ENCODE data around the gene WDR5B. TPM values are rescaled to one million over a fixed set of nuclear protein-coding genes. Genes with fewer than 3 reads are reported as not detected.
"Not testable (repeated sequence)": the region's sequence is repeated elsewhere in the genome, so short reads cannot be mapped to it uniquely, and the experiment has no call there.

Gene WDR5B
- 4.3 and 5.6 TPM in 2 replicates for total RNA-seq

DNA sequence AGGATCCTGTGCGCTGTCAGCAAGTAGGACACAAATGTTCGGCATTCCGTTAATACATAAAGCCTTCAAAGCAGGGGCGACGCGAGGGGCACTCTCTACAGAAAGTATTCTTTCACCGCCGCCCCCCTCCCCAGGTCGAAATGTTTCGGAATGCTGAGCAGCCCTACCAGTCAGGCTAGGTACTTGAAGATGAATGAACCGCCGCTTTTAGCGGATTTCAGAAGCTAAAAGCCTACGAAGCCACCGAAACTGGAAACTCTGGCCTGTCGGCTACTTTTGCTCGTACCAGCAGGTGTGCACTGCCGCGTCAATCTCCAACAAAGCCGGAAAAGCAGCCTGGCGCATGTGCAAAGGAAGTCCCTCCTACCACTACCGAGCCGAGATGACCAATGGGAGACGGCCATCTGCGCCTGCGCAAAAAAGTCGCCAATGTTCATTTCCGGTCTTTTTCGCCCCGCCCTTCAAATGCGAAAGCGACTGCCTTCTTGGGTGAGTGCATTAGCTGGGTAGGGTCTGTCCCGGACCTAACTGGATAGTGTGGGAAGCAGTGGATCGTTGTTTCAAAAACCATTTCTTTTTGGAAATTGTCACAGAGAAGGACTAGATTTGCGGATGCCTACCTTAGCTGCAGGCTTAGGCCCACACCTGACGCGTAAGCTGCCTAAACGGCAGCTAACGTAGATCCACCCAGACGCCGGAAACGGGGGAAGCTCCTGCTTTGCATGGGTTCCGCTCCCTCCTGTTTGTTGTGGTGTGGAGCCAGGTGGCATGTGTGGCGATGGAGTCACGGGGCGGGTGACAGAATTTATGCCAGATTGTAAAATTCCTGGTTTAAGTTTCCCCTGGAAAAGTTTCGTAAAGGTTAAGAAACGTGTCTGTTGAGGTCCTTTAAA is at the start of gene WDR5B:
WDR5B (minus strand) TSS at position 301 of the 893 bp plus-strand sequence. CDS start 534 bp downstream, outside the sequence.
- Mint-ChIP-seq H3K36me3 (ENCODE audit: low read depth) (peaks cover 24% of the 10 kb centered on the region), H3K9me3 (no peaks in the 10 kb centered on the region), H3K27me3 (ENCODE audit: insufficient read depth) (no peaks in the 10 kb centered on the region), H3K4me3 (peak within 1 kb of the TSS; percentile 98), H3K4me1 (ENCODE audit: low read depth) (peaks cover 48% of the 10 kb centered on the region), H3K27ac (peak within 1 kb of the TSS; percentile 99)
- intact Hi-C loops (cut with micrococcal nuclease), result loop anchor here (1.0 to 10.0 kb wide), 13 partner anchors 21 to 870 kb away; partner anchors contain the start of genes DTX3L, EAF2, FAM162A and GOLGB1
- DNase-seq (ENCODE audit: low spot score), result peak; percentile 96

DNA sequence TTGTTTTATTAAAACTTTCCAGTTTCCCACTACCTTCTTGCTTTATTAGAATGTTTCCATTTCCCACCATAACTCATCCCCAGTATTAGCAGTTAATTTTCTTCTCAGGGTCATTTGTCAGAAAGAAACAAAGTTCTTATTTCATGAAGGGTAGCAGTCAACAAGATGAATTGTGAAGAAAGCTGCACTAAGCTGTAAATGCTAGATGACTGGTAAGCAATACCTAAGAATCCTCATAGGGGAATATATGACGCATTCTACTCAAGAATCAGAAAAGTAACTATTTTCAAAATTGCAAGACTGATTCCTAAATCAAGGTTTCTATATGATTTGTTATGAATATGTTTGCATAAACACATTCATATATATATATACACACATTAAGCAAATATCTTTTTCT is 48.8 kb upstream of the WDR5B start:
- Mint-ChIP-seq H3K36me3 (ENCODE audit: low read depth) (peaks cover 28% of the 10 kb centered on the region), H3K27ac (peak overlapping the region; percentile 3), H3K9me3 (no peaks in the 10 kb centered on the region), H3K27me3 (ENCODE audit: insufficient read depth) (no peaks in the 10 kb centered on the region), H3K4me3 (no peak overlapping the region), H3K4me1 (ENCODE audit: low read depth) (peaks cover 15% of the 10 kb centered on the region)
- intact Hi-C loops (cut with micrococcal nuclease), result loop anchor here (2.0 kb wide), 1 partner anchor 18 kb away; no protein-coding TSS in a partner anchor
- no peak for DNase-seq (ENCODE audit: low spot score)

DNA sequence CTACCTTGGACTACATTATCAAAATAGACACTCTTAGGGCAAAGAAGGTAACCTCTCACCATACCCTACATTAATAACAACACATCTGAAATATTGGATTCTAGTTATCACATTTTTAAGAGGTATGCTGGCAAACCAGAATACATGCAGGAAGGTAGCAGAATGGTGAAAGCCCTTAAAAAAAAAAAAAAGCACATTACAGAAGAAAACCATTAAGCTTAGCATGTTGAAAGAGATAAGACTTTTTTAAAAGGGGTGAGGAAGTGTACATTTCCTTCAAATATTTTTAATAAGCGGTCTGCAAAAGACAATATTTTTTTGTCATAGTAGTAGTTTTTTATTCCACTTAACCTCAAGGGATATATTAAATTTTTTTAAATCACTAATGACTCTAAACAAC is 46.5 kb upstream of the WDR5B start:
- Mint-ChIP-seq H3K27me3 (ENCODE audit: insufficient read depth) (no peaks in the 10 kb centered on the region), H3K9me3 (no peaks in the 10 kb centered on the region), H3K36me3 (ENCODE audit: low read depth) (peaks cover 38% of the 10 kb centered on the region), H3K4me1 (ENCODE audit: low read depth) (no peaks in the 10 kb centered on the region), H3K27ac (no peak overlapping the region), H3K4me3 (no peak overlapping the region)
- intact Hi-C loops (cut with micrococcal nuclease), result no loop called here
- no peak for DNase-seq (ENCODE audit: low spot score)

DNA sequence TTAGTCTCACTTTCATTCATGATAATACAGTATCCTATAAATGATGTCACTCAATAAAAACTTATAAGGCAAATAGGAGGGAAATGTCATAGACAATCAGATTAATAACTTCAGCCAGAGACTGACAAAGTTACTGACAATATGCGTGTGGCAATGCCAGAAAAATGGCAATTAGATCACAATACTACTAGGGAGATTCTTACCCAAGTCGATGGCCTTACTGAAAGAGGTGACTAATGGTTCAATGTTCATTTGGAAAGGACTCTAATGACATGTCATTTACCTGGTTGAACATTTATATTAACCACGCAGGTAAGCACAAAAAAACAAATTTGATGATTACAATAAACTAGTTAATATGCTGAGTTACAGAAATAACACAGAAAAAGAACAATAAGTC is 45.9 kb upstream of the WDR5B start:
- H3K4me3 Mint-ChIP-seq, result no peak overlapping the region
- intact Hi-C loops (cut with micrococcal nuclease), result no loop called here
- no peak for DNase-seq (ENCODE audit: low spot score)
- no peaks in the 10 kb centered on the region for H3K27me3 Mint-ChIP-seq (ENCODE audit: insufficient read depth)
- no peak overlapping the region for H3K27ac Mint-ChIP-seq
- no peaks in the 10 kb centered on the region for H3K9me3 Mint-ChIP-seq
- H3K36me3 Mint-ChIP-seq (ENCODE audit: low read depth), result peaks cover 37% of the 10 kb centered on the region
- no peaks in the 10 kb centered on the region for H3K4me1 Mint-ChIP-seq (ENCODE audit: low read depth)

DNA sequence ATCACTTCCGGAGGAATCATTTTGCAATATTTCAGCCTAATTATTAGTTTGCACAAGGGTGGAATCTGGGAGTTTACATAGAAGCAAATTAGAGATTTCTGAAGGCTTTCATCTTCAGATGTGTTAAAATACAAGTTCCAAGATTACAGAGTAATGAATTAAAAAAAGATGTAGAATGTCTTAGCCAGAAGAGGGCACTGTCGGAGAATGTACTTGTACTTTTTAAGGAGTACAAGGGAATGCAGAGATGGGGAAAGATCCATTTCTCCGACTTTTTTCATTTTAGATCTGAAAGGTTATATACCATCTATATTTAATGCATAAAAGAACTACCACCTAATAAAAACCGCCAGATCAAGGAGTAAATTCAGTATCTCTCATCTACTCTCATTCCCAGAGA is 43.1 kb upstream of the WDR5B start:
- Mint-ChIP-seq H3K27me3 (ENCODE audit: insufficient read depth) (no peaks in the 10 kb centered on the region), H3K36me3 (ENCODE audit: low read depth) (peaks cover 41% of the 10 kb centered on the region), H3K4me1 (ENCODE audit: low read depth) (no peaks in the 10 kb centered on the region), H3K4me3 (no peak overlapping the region), H3K27ac (no peak overlapping the region), H3K9me3 (no peaks in the 10 kb centered on the region)
- intact Hi-C loops (cut with micrococcal nuclease), result loop anchor here (1.0 to 2.0 kb wide), 3 partner anchors 56 to 220 kb away; partner anchors contain the start of gene KPNA1
- DNase-seq (ENCODE audit: low spot score), result no peak

DNA sequence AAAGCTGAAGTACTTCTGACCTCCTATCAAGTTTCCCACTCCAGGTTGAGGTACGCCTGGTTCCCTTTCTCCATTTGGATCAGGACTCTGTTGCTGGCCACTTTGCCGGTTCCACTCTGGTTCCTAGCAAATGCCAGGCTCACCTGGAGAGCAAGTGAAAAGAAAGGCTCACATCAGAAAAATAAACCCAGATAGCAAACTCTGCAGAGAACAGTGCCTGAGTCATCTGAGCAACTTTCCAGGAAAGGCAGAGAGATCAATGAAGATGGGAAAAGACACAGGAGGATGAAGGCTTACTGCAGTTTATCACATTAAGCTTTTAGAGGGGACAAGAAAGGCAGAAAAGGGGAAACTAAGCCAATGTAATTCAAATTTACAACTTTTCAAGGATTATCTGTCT is 41.8 kb upstream of the WDR5B start:
- no peaks in the 10 kb centered on the region for H3K9me3 Mint-ChIP-seq
- no peaks in the 10 kb centered on the region for H3K4me1 Mint-ChIP-seq (ENCODE audit: low read depth)
- intact Hi-C loops (cut with micrococcal nuclease), result loop anchor here (2.0 kb wide), 2 partner anchors 57 to 221 kb away; partner anchors contain the start of gene KPNA1
- DNase-seq (ENCODE audit: low spot score), result no peak
- H3K27ac Mint-ChIP-seq, result no peak overlapping the region
- peaks cover 41% of the 10 kb centered on the region for H3K36me3 Mint-ChIP-seq (ENCODE audit: low read depth)
- no peaks in the 10 kb centered on the region for H3K27me3 Mint-ChIP-seq (ENCODE audit: insufficient read depth)
- H3K4me3 Mint-ChIP-seq, result no peak overlapping the region

DNA sequence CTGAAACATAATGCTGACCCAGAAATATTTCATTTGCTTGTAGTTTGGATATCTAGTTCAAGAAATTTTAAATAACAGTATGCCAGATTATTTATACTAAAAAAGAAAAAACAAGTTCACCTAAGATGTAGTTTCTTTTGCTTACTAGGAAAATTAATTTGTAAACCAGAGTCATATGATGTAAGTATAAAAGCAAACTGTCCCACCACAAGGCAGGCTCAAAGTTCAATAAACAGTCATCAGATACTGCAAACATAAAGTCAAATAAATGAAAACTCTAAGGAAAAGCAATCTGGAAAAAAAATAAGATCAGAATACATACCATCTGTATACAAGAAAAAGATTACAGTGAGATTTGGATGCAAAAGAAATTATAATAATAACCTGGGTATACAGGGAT is 40.2 kb upstream of the WDR5B start:
- Mint-ChIP-seq H3K4me1 (ENCODE audit: low read depth) (no peaks in the 10 kb centered on the region), H3K27ac (no peak overlapping the region), H3K4me3 (no peak overlapping the region), H3K9me3 (no peaks in the 10 kb centered on the region), H3K36me3 (ENCODE audit: low read depth) (peaks cover 39% of the 10 kb centered on the region), H3K27me3 (ENCODE audit: insufficient read depth) (no peaks in the 10 kb centered on the region)
- DNase-seq (ENCODE audit: low spot score), result no peak
- intact Hi-C loops (cut with micrococcal nuclease), result no loop called here

DNA sequence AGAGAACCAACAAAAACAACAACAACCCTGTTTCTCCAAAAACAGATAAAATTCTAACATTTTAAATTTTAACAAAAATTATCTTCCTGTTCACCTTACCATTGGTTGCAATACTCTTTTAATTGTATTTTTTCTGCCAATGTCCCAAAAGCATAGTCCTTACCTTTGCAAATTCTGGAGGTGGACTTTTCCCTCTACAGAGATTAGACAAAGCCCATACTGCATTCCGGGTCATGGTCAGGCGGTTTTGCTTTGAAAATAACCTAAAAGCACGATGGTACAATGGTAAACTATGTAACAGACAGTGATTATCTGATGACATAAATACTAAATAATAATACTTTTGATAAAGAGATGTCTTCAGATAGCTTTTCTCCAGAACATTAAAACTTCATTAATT is 35.5 kb upstream of the WDR5B start:
- intact Hi-C loops (cut with micrococcal nuclease), result no loop called here
- no peak for DNase-seq (ENCODE audit: low spot score)
- no peak overlapping the region for H3K27ac Mint-ChIP-seq
- H3K36me3 Mint-ChIP-seq (ENCODE audit: low read depth), result peaks cover 49% of the 10 kb centered on the region
- no peaks in the 10 kb centered on the region for H3K27me3 Mint-ChIP-seq (ENCODE audit: insufficient read depth)
- peaks cover 8% of the 10 kb centered on the region for H3K9me3 Mint-ChIP-seq
- H3K4me1 Mint-ChIP-seq (ENCODE audit: low read depth), result no peaks in the 10 kb centered on the region
- no peak overlapping the region for H3K4me3 Mint-ChIP-seq

DNA sequence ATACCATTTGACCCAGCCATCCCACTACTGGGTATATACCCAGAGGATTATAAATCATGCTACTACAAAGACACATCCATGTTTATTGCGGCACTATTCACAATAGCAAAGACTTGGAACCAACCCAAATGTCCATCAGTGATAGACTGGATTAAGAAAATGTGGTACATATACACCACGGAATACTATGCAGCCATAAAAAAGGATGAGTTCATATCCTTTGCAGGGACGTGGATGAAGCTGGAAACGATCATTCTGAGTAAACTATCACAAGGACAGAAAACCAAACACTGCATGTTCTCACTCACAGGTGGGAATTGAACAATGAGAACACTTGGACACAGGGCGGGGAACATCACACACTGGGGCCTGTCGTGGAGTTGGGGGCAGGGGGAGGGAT is 32.4 kb upstream of the WDR5B start:
- H3K36me3 Mint-ChIP-seq (ENCODE audit: low read depth), result peaks cover 64% of the 10 kb centered on the region
- DNase-seq (ENCODE audit: low spot score); H3K9me3 Mint-ChIP-seq; H3K27ac Mint-ChIP-seq; H3K4me1 Mint-ChIP-seq (ENCODE audit: low read depth); H3K27me3 Mint-ChIP-seq (ENCODE audit: insufficient read depth); intact Hi-C loops (cut with micrococcal nuclease); H3K4me3 Mint-ChIP-seq: not testable (repeated sequence)

DNA sequence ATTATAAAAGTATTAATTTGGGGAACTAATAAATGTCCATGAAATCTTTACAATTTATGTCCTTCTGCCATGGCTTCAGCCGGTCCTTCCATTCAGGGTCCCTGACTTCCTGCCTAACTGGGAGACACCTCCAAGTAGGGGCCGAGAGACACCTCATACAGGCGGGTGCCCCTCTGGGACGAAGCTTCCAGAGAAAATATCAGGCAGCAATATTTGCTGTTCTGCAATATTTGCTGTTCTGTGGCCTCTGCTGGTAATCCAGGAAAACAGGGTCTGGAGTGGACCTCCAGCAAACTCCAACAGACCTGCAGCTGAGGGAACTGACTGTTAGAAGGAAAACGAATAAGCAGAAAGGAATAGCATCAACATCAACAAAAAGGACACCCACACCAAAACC is 28.6 kb upstream of the WDR5B start:
- H3K4me3 Mint-ChIP-seq; DNase-seq (ENCODE audit: low spot score); H3K9me3 Mint-ChIP-seq; H3K27me3 Mint-ChIP-seq (ENCODE audit: insufficient read depth); H3K27ac Mint-ChIP-seq; H3K4me1 Mint-ChIP-seq (ENCODE audit: low read depth); intact Hi-C loops (cut with micrococcal nuclease): not testable (repeated sequence)
- peaks cover 71% of the 10 kb centered on the region for H3K36me3 Mint-ChIP-seq (ENCODE audit: low read depth)

DNA sequence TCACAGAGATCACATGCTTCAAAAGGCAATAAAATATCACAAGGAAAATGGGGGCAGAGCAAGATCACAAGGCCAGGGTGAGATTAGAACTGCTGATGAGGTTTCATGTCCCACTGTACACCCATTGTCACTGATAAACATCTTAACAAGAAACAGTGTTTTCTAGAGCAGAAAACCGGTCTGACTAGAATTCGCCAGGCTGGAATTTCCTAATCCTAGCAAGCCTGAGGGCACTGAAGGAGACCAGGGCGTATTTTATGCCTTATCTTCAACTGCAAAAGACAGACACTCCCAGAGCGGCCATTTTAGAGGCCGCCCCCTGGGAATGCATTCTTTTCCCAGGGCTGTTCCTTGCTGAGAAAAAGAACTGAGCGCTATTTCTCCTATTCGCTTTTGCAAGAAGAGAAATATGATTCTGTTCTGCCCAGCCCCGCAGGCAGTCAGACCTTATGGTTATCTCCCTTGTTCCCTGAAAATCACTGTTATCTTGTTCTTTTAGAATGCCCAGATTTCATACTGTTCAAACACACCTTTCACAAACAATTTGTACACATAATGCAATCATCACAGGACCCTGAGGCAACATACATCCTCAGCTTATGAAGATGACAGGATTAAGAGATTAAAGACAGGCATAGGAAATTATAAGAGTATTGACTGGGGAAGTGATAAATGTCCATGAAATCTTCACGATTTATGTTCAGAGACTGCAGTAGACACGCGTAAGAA is 28.1 kb upstream of the WDR5B start:
- H3K27ac Mint-ChIP-seq; intact Hi-C loops (cut with micrococcal nuclease); H3K9me3 Mint-ChIP-seq; DNase-seq (ENCODE audit: low spot score); H3K27me3 Mint-ChIP-seq (ENCODE audit: insufficient read depth); H3K4me1 Mint-ChIP-seq (ENCODE audit: low read depth); H3K4me3 Mint-ChIP-seq: not testable (repeated sequence)
- H3K36me3 Mint-ChIP-seq (ENCODE audit: low read depth), result peaks cover 67% of the 10 kb centered on the region

DNA sequence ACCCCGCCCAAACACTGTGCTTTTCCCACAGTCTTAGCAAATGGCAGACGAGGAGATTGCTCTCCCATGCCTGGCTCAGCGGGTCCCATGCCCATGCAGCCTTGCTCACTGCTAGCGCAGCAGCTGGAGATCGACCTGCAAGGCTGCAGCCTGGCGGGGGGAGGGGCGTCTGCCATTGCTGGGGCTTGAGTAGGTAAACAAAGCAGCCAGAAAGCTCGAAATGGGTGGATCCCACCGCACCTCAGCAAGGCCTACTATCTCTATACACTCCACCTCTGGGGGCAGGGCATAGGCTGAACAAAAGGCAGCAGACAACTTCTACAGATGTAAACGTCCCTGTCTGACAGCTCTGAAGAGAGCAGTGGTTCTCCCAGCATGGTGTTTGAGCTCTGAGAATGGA is 27.2 kb upstream of the WDR5B start:
- Mint-ChIP-seq H3K4me1 (ENCODE audit: low read depth) (no peaks in the 10 kb centered on the region), H3K27ac (no peak overlapping the region), H3K9me3 (peaks cover 4% of the 10 kb centered on the region), H3K36me3 (ENCODE audit: low read depth) (peaks cover 60% of the 10 kb centered on the region), H3K4me3 (no peak overlapping the region), H3K27me3 (ENCODE audit: insufficient read depth) (no peaks in the 10 kb centered on the region)
- intact Hi-C loops (cut with micrococcal nuclease), result no loop called here
- no peak for DNase-seq (ENCODE audit: low spot score)

DNA sequence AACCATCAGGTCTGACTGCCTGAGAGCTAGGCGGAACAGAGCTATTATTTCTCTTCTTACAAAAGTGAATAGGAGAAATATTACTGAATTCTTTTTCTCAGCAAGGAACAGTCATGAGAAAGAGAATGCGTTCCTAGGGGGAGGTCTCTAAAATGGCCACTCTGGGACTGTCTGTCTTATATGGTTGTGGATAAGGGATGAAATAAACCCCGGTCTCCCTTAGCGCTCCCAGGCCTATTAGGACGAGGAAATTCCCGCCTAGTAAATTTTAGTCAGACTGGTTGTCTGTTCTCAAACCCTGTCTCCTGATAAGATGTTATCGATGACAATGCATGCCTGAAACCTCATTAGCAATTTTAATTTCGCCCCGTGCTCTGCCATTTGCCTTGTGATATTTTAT is 20.1 kb upstream of the WDR5B start:
- Mint-ChIP-seq H3K27ac (no peak overlapping the region), H3K4me3 (no peak overlapping the region), H3K4me1 (ENCODE audit: low read depth) (no peaks in the 10 kb centered on the region)

More for the DNA sequence above, 20.1 kb upstream of the WDR5B start:
- Mint-ChIP-seq H3K36me3 (ENCODE audit: low read depth) (peaks cover 50% of the 10 kb centered on the region), H3K27me3 (ENCODE audit: insufficient read depth) (no peaks in the 10 kb centered on the region), H3K9me3 (peaks cover 10% of the 10 kb centered on the region)
- DNase-seq (ENCODE audit: low spot score), result no peak
- intact Hi-C loops (cut with micrococcal nuclease), result no loop called here
